Central memory CD8-positive, alpha-beta T cell (primary cell): Measurements from ENCODE around the gene FAAH2.

Experiments
- ATAC-seq: fragments of 150-1000 bp; cut with Tn5 transposase; replicated peaks from 2 replicates; pipeline ENCODE4 v1.10.0; 2022; ENCODE audit warnings: mild to moderate bottlenecking, moderate FRiP score, moderate number of reproducible peaks; ENCODE audit not compliant: poor library complexity, severe bottlenecking; ENCODE audit errors: extremely low read depth
- DNase-seq, 2 donors: peaks; one replicate each; pipeline ENCODE4 v3.0.0; 2021; ENCODE audit warnings: low spot score in 2 of 2
- H3K27ac Mint-ChIP-seq: one replicate; pipeline ENCODE4 v1.8.0; 2022; ENCODE audit warnings: low read depth, mild to moderate bottlenecking, moderate library complexity, mixed read lengths
- H3K27me3 Mint-ChIP-seq: one replicate; pipeline ENCODE4 v1.8.0; 2022; ENCODE audit warnings: mixed read lengths
- H3K36me3 Mint-ChIP-seq: one replicate; pipeline ENCODE4 v1.8.0; 2022; ENCODE audit warnings: mild to moderate bottlenecking, moderate library complexity, mixed read lengths; ENCODE audit not compliant: insufficient read depth
- H3K4me1 Mint-ChIP-seq: one replicate; pipeline ENCODE4 v1.8.0; 2022; ENCODE audit warnings: mixed read lengths
- H3K4me3 Mint-ChIP-seq: one replicate; pipeline ENCODE4 v1.8.0; 2022; ENCODE audit warnings: mild to moderate bottlenecking, moderate library complexity, mixed read lengths
- H3K9me3 Mint-ChIP-seq: one replicate; pipeline ENCODE4 v1.8.0; 2022; ENCODE audit warnings: mixed read lengths

FAAH2 gene

GRCh38 chrX:57417827-57418226 lies 131.3 kb downstream of the FAAH2 start:
- H3K4me1 Mint-ChIP-seq, result no peaks in the 10 kb centered on the region
- H3K4me3 Mint-ChIP-seq, result no peak overlapping the region
- H3K27me3 Mint-ChIP-seq, result no peaks in the 10 kb centered on the region
- no peak for ATAC-seq
- no peak for DNase-seq
- no peak overlapping the region for H3K27ac Mint-ChIP-seq
- H3K9me3 Mint-ChIP-seq, result peaks cover 6% of the 10 kb centered on the region
- H3K36me3 Mint-ChIP-seq, result peaks cover 2% of the 10 kb centered on the region

GRCh38 chrX:57422289-57422688 lies 135.8 kb downstream of the FAAH2 start:
- H3K36me3 Mint-ChIP-seq, result no peaks in the 10 kb centered on the region
- ATAC-seq, result no peak
- no peak for DNase-seq

GRCh38 chrX:57422790-57423189 lies 136.3 kb downstream of the FAAH2 start:
- Mint-ChIP-seq H3K27ac (no peak overlapping the region), H3K27me3 (no peaks in the 10 kb centered on the region), H3K4me3 (no peak overlapping the region), H3K4me1 (no peaks in the 10 kb centered on the region), H3K36me3 (no peaks in the 10 kb centered on the region), H3K9me3 (no peaks in the 10 kb centered on the region)
- ATAC-seq, result no peak
- no peak for DNase-seq

More at GRCh38 chrX:57422289-57422688, 135.8 kb downstream of the FAAH2 start:
- no peak overlapping the region for H3K4me3 Mint-ChIP-seq
- no peaks in the 10 kb centered on the region for H3K27me3 Mint-ChIP-seq
- H3K4me1 Mint-ChIP-seq, result no peaks in the 10 kb centered on the region
- H3K27ac Mint-ChIP-seq, result no peak overlapping the region
- no peaks in the 10 kb centered on the region for H3K9me3 Mint-ChIP-seq

- Mint-ChIP-seq H3K27me3 (no peaks in the 10 kb centered on the region), H3K9me3 (no peaks in the 10 kb centered on the region), H3K36me3 (peaks cover 2% of the 10 kb centered on the region), H3K4me3 (no peak overlapping the region), H3K4me1 (no peaks in the 10 kb centered on the region), H3K27ac (no peak overlapping the region)
- DNase-seq, result no peak
- no peak for ATAC-seq
Measured at GRCh38 chrX:57445076-57445475, 158.6 kb downstream of the FAAH2 start.

- Mint-ChIP-seq H3K4me3 (no peak overlapping the region), H3K9me3 (no peaks in the 10 kb centered on the region), H3K27ac (no peak overlapping the region), H3K4me1 (no peaks in the 10 kb centered on the region), H3K27me3 (no peaks in the 10 kb centered on the region), H3K36me3 (peaks cover 2% of the 10 kb centered on the region)
- ATAC-seq (no peak), DNase-seq (no peak)
Measured at GRCh38 chrX:57445832-57446231, 159.3 kb downstream of the FAAH2 start.

DNA sequence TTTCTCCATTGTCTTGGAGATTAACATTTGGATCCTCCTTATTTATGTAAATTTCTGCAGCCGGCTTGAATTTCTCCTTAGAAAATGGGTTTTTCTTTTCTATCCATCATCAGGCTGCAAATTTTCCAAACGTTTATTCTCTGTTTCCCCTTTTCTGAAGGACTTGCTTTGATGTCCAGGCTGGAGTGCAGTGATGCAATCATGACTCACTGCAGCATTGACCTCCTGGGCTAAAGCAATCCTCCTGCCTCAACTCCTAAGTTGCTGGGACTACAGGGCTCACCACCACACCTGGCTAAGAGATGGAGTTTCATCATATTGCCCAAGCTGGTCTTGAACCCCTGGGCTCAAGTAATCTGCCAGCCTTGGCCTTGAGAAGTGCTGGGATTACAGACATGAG lies 161.3 kb downstream of the FAAH2 start:
- DNase-seq (no peak), ATAC-seq (no peak)
- no peaks in the 10 kb centered on the region for H3K9me3 Mint-ChIP-seq
- no peaks in the 10 kb centered on the region for H3K27me3 Mint-ChIP-seq
- no peak overlapping the region for H3K4me3 Mint-ChIP-seq
- no peak overlapping the region for H3K27ac Mint-ChIP-seq
- peaks cover 2% of the 10 kb centered on the region for H3K36me3 Mint-ChIP-seq
- H3K4me1 Mint-ChIP-seq, result no peaks in the 10 kb centered on the region

DNA sequence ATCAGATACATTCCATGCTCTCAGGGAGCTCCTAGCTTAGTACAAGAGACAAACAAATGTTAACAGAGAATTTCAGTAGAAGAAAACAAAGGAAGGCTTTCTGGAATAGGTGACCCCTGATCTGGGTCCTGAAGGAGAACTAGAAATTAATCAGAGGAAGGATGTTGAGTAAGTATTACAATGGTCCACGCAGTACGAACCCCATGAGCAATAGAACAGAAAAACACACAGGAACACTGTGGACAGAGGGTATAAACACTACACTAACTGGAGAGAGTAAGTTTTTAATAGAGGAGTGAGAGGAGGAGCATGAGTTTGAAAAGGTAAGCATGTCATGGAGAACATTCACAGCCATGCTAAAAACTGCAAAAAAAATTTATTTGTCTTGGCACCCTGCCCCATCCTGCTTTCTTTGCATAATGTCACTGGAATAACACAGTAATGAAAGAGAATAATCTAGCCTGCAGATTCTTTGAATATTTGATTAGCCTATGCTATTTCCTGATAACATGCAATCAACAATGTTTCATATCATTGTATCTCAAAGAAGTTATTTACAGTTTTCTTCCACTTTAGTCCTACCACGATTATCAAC lies 165.0 kb downstream of the FAAH2 start:
- no peak for DNase-seq
- no peaks in the 10 kb centered on the region for H3K27me3 Mint-ChIP-seq
- H3K4me1 Mint-ChIP-seq, result no peaks in the 10 kb centered on the region
- H3K4me3 Mint-ChIP-seq, result no peak overlapping the region
- no peaks in the 10 kb centered on the region for H3K9me3 Mint-ChIP-seq
- no peaks in the 10 kb centered on the region for H3K36me3 Mint-ChIP-seq
- no peak overlapping the region for H3K27ac Mint-ChIP-seq
- no peak for ATAC-seq

DNA sequence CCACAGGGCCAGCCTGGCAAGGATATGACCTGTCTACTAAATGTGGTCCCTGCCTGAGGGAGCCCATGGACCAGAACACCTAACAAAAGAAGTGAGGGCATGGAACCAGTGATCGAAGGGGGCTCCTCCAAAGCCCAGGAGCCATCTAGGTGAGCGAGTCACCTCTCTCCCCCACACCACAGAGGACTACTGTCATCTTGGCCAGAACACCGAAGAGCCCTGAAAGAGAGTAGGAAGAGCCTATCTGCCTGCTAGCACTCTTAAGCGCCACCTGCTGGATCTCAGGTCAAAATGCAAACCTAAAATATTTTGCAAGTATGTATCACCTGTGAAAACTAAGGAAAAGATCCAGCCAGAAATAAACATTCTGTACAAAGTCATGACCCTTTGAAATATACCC lies 167.4 kb downstream of the FAAH2 start:
- ATAC-seq (no peak), DNase-seq (no peak)
- Mint-ChIP-seq H3K27me3 (no peaks in the 10 kb centered on the region), H3K36me3 (no peaks in the 10 kb centered on the region), H3K4me1 (no peaks in the 10 kb centered on the region), H3K9me3 (no peaks in the 10 kb centered on the region), H3K27ac (no peak overlapping the region), H3K4me3 (no peak overlapping the region)

GRCh38 chrX:57481514-57481913 lies 195.0 kb downstream of the FAAH2 start:
- ATAC-seq (no peak), DNase-seq (no peak)
- Mint-ChIP-seq H3K36me3 (no peaks in the 10 kb centered on the region), H3K27ac (no peak overlapping the region), H3K4me1 (no peaks in the 10 kb centered on the region), H3K9me3 (no peaks in the 10 kb centered on the region), H3K27me3 (no peaks in the 10 kb centered on the region), H3K4me3 (no peak overlapping the region)

DNA sequence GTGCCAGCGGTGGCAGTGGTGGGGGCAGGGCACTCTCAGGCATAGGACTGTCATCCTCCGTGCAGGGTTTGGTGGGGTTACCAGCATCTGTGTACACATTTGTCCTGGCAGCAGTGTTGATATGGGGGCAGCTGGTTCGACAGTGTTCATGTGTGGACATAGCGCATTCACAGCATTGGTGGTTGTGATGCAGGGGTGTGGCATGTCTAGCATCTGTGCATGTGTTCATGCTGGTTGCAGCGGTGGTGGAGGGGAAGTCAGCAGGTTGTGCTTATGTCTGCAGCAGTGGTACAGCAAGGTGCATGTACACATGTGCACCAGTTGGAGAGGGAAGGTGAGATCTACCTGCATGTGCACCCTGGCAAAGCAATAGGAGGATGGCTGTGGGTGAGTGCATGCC lies 230.0 kb downstream of the FAAH2 start:
- no peak for DNase-seq
- no peaks in the 10 kb centered on the region for H3K4me1 Mint-ChIP-seq
- H3K36me3 Mint-ChIP-seq, result peaks cover 1% of the 10 kb centered on the region
- peaks cover 30% of the 10 kb centered on the region for H3K27me3 Mint-ChIP-seq
- H3K9me3 Mint-ChIP-seq, result no peaks in the 10 kb centered on the region
- ATAC-seq, result no peak
- no peak overlapping the region for H3K4me3 Mint-ChIP-seq
- no peak overlapping the region for H3K27ac Mint-ChIP-seq

DNA sequence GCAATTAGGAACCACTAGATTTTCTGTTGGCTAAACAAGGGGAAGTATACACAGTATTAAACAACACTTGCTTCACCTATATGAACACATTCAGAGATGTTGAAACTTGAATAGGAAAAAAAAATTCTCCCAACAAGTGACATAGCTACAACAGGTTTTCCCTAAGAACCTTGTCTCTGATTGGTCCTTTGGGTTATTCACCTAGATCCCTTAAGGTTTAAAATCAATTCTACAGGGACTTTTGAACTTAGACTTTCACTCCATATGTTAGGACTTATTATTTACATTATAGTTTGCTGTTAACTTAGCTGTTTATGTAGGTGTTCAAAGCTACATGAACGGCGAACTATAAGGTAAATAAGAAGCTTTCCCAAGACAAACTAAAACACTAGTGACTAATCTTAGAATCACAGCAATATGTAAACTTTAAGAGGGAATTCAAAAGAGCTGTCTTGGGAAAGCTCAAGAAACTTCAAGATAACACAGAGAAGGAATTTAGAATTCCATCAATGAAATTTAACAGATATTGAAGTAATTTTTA lies 233.1 kb downstream of the FAAH2 start:
- Mint-ChIP-seq H3K27ac (no peak overlapping the region), H3K9me3 (no peaks in the 10 kb centered on the region), H3K36me3 (no peaks in the 10 kb centered on the region), H3K4me3 (no peak overlapping the region), H3K27me3 (peaks cover 19% of the 10 kb centered on the region), H3K4me1 (no peaks in the 10 kb centered on the region)
- DNase-seq (no peak), ATAC-seq (no peak)

GRCh38 chrX:57528670-57529255 lies 242.3 kb downstream of the FAAH2 start:
- peaks cover 2% of the 10 kb centered on the region for H3K36me3 Mint-ChIP-seq

More at GRCh38 chrX:57528670-57529255, 242.3 kb downstream of the FAAH2 start:
- Mint-ChIP-seq H3K27ac (no peak overlapping the region), H3K4me3 (no peak overlapping the region), H3K9me3 (no peaks in the 10 kb centered on the region), H3K27me3 (peaks cover 9% of the 10 kb centered on the region), H3K4me1 (no peaks in the 10 kb centered on the region)
- DNase-seq, result no peak
- no peak for ATAC-seq
